ENCODE data around the gene IER3IP1. TPM values are rescaled to one million over a fixed set of nuclear protein-coding genes. Genes with fewer than 3 reads are reported as not detected.

The IER3IP1 gene
- total and polyA plus RNA-seq, 2 of the 4 experiments (the other 2 are of a cell fraction) = 7.0 to 11.7 TPM

GRCh38 chr18:47203626-47204464 is 27.7 kb upstream of the IER3IP1 start:
- Histone ChIP-seq H2AK9ac (replicated peaks; ENCODE audit: low read depth, low read length, poor library complexity) (no peak overlapping the region), H4K91ac (ENCODE audit: insufficient read depth, low read depth, low read length) (no peak overlapping the region), H3K79me1 (ENCODE audit: low read depth in 1 of 2, low read length in 2 of 2) (no peaks in the 10 kb centered on the region), H3K9me3 (ENCODE audit: control insufficient read depth, insufficient read depth, low read length) (no peaks in the 10 kb centered on the region), H4K5ac (ENCODE audit: low read depth, low read length) (no peak overlapping the region), H3K56ac (ENCODE audit: extremely low read depth, insufficient read depth, low read length) (no peak overlapping the region), H3K18ac (ENCODE audit: low read depth, low read length) (no peak overlapping the region), H3K4me1 (ENCODE audit: control insufficient read depth, insufficient read depth, low read length) (no peaks in the 10 kb centered on the region), H2BK15ac (ENCODE audit: low read depth, low read length) (no peak overlapping the region), H2BK5ac (ENCODE audit: low read depth, low read length, poor library complexity, severe bottlenecking) (no peak overlapping the region), H4K20me1 (ENCODE audit: insufficient read depth, low read length) (no peaks in the 10 kb centered on the region), H2BK20ac (ENCODE audit: low read depth, low read length) (no peak overlapping the region), H3K4me3 (ENCODE audit: insufficient read depth, low read depth, low read length) (no peak overlapping the region), H2AK5ac (ENCODE audit: low read depth, low read length) (no peak overlapping the region), H3K14ac (replicated peaks; ENCODE audit: low read depth, low read length) (no peak overlapping the region), H3K9ac (ENCODE audit: low read depth, low read length) (no peak overlapping the region), H3K4ac (ENCODE audit: low read depth, low read length) (no peak overlapping the region), H4K8ac (ENCODE audit: low read depth in 2 of 2, low read length in 2 of 2) (no peak overlapping the region), H3K27ac (ENCODE audit: insufficient read depth, low read length) (no peak overlapping the region), H2BK120ac (ENCODE audit: low read depth, low read length) (no peak overlapping the region), H3K9me1 (ENCODE audit: insufficient read depth, low read length) (no peaks in the 10 kb centered on the region), H3K36me3 (ENCODE audit: control insufficient read depth, insufficient read depth, low read length) (no peaks in the 10 kb centered on the region), H3K23ac (ENCODE audit: low read depth, low read length) (no peak overlapping the region), H3K27me3 (ENCODE audit: control insufficient read depth, insufficient read depth, low read length) (peaks cover 4% of the 10 kb centered on the region), H2AFZ (replicated peaks; ENCODE audit: low read length, poor library complexity) (no peak overlapping the region), H3K4me2 (ENCODE audit: low read depth, low read length) (no peak overlapping the region)
- BruUV-seq (replicated peaks) = no TSS peak
- ChIA-PET POLR2A (ENCODE audit: unreplicated experiment) (no interaction called here), CTCF (interaction anchor here (0.5 to 2.6 kb wide), 6 partner anchors 12 to 149 kb away, joined by 3 to 15 read pairs (median 4); no protein-coding TSS in a partner anchor)
- in situ Hi-C loops (cut with MboI; ENCODE audit: low sequenced_read_pairs) = no loop called here
- ATAC-seq (ENCODE audit: low read depth) (no peak), DNase-seq (no peak)
- no CpG with 5 or more reads among the region's 3 CpGs for WGBS, 2 experiments (ENCODE audit: extremely low coverage in 2 of 2, insufficient read length in 1 of 2)
- dilution Hi-C loops (cut with HindIII; ENCODE audit: low sequenced_read_pairs, unreplicated experiment) = no loop called here
- intact Hi-C loops (cut with micrococcal nuclease) = no loop called here
- TF ChIP-seq CEBPB (IDR thresholded peaks at IDR 0.05; ENCODE audit: low read depth, low read length) = no peak
- TF ChIP-seq POLR2A (IDR thresholded peaks at IDR 0.05; ENCODE audit: low read depth, low read length) = no peak
- TF ChIP-seq CTCF (conservative IDR thresholded peaks at IDR 0.05; ENCODE audit: low read depth, low read length) = no peak
- TF ChIP-seq MXI1 (IDR thresholded peaks at IDR 0.05; ENCODE audit: borderline replicate concordance, low read depth, low read length) = no peak
- no peak for TF ChIP-seq BHLHE40 (IDR thresholded peaks at IDR 0.05; ENCODE audit: low read depth, low read length)
- TF ChIP-seq USF2 (IDR thresholded peaks at IDR 0.05; ENCODE audit: low read depth, low read length) = no peak
- TF ChIP-seq CHD1 (IDR thresholded peaks at IDR 0.05; ENCODE audit: low read depth, low read length) = no peak
- TF ChIP-seq MAZ (IDR thresholded peaks at IDR 0.05; ENCODE audit: borderline replicate concordance, low read depth, low read length) = no peak
- TF ChIP-seq NFE2L2 (IDR thresholded peaks at IDR 0.05; ENCODE audit: low read depth, low read length) = no peak
- TF ChIP-seq RCOR1 (IDR thresholded peaks at IDR 0.05; ENCODE audit: insufficient replicate concordance, low read length) = no peak
- TF ChIP-seq SMC3 (IDR thresholded peaks at IDR 0.05; ENCODE audit: low read depth, low read length) = no peak
- no peak for TF ChIP-seq MAFK (IDR thresholded peaks at IDR 0.05; ENCODE audit: low read depth, low read length)

Measured in IMR-90 (cell line).